Esophagus muscularis mucosa (tissue), 4 donors: Measurements from ENCODE around the gene TMEM240.

ENCODE experiments used
- EP300 ChIP-seq: sonication (generic); formaldehyde crosslinking; IDR thresholded peaks from one replicate; pipeline ENCODE4 v1.6.1; 2017; ENCODE audit warnings: antibody characterized with exemption
- POLR2A ChIP-seq: fragments of 450-650 bp; IDR thresholded peaks from one replicate; pipeline ENCODE4 v1.6.1; 2017; ENCODE audit warnings: antibody characterized with exemption, moderate library complexity, mild to moderate bottlenecking, low read depth
- POLR2AphosphoS5 ChIP-seq, 2 donors: sonication (generic); formaldehyde crosslinking; IDR thresholded peaks; one replicate each; pipeline ENCODE4 v1.6.1; 2017; ENCODE audit warnings: antibody characterized with exemption in 2 of 2
- TF ChIP-seq, protein P1 (sequence below), 3 experiments: fragments of 200-600 bp in 2 of 3; fragments of 450-650 bp in 1 of 3; sonication (generic) in 2 of 3; IDR thresholded peaks; one replicate each; pipeline ENCODE4 v1.5.1; 2017 to 2019; ENCODE audit warnings: antibody characterized with exemption in 3 of 3, mild to moderate bottlenecking in 2 of 3, moderate library complexity in 1 of 3

DNA sequence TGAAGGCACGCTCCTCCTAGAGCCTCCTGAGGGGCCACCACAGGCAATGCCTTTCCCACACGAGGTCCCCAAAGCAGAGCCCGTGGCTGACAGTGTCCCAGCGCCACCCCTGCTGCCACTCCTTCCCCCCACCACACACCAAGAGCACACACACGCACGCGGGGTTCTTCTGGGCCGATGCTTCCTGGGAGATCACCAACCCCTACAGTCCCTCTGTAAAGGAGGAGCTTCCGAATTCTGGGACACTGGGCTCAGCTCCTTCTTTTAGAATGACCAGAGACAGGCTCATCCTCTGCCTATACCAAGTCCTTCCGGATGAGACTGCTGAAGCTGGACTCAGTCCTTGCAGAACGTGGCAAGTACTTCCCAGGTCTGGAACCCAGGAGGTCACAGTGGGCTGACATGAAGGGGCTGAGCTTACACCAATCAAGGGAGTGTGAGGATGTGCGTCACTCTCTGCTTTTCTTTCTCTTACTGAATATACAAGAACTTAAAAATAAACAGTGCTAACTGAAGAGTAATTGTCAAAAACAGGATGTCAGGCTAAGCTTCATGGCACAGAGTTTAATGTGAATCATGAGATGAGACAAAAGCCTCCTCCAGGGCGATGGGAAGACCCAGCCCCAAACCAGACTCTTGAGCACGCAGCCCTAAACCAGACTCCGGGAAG lies 21.5 kb upstream of the TMEM240 start:
- no peak for TF ChIP-seq POLR2A
- TF ChIP-seq, protein P1, sequence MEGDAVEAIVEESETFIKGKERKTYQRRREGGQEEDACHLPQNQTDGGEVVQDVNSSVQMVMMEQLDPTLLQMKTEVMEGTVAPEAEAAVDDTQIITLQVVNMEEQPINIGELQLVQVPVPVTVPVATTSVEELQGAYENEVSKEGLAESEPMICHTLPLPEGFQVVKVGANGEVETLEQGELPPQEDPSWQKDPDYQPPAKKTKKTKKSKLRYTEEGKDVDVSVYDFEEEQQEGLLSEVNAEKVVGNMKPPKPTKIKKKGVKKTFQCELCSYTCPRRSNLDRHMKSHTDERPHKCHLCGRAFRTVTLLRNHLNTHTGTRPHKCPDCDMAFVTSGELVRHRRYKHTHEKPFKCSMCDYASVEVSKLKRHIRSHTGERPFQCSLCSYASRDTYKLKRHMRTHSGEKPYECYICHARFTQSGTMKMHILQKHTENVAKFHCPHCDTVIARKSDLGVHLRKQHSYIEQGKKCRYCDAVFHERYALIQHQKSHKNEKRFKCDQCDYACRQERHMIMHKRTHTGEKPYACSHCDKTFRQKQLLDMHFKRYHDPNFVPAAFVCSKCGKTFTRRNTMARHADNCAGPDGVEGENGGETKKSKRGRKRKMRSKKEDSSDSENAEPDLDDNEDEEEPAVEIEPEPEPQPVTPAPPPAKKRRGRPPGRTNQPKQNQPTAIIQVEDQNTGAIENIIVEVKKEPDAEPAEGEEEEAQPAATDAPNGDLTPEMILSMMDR (IDR thresholded peaks at IDR 0.05), result no peak
- TF ChIP-seq POLR2AphosphoS5 (IDR thresholded peaks at IDR 0.05), result no peak
- TF ChIP-seq EP300, result no peak
